ENCODE measurements around the gene PRRC2B. TPM values are rescaled to one million over a fixed set of nuclear protein-coding genes. Genes with fewer than 3 reads are reported as not detected.

The PRRC2B gene
- total and polyA plus RNA-seq, 7 donors, result 10.8 to 98.6 (median 65.3) TPM

GRCh38 chr9:131379056-131379455, 14.8 kb upstream of the PRRC2B start:
- TF ChIP-seq EP300 (IDR thresholded peaks at IDR 0.05) (no peak), CTCF (IDR thresholded peaks at IDR 0.05) (no peak), POLR2AphosphoS5 (IDR thresholded peaks at IDR 0.05) (no peak), POLR2A (IDR thresholded peaks at IDR 0.05) (no peak)
- Histone ChIP-seq H3K27me3 (no peaks in the 10 kb centered on the region), H3K4me3 (no peak overlapping the region), H3K36me3 (no peaks in the 10 kb centered on the region), H3K27ac (no peak overlapping the region), H3K9me3 (no peaks in the 10 kb centered on the region), H3K4me1 (peaks cover 0 to 15% (median 11%) of the 10 kb centered on the region in 4 donors)
- WGBS, 2 donors, result 86 to 90% methylated on average over 2 of the region's 2 CpGs
- intact Hi-C loops (cut with DNase I), result no loop called here
- no peak for DNase-seq

GRCh38 chr9:131382850-131383729, 10.8 kb upstream of the PRRC2B start:
- Histone ChIP-seq H3K27ac (peak overlapping the region; percentile 69 to 78 (median 74)), H3K4me3 (no peak overlapping the region), H3K27me3 (no peaks in the 10 kb centered on the region), H3K9me3 (no peaks in the 10 kb centered on the region), H3K4me1 (peaks cover 0 to 13% (median 11%) of the 10 kb centered on the region in 4 donors), H3K36me3 (no peaks in the 10 kb centered on the region)
- intact Hi-C loops (cut with DNase I), result no loop called here
- DNase-seq, result peak; percentile 87
- WGBS, 2 donors, result 63 to 74% methylated on average over 19 of the region's 19 CpGs
- TF ChIP-seq CTCF (IDR thresholded peaks at IDR 0.05), result no peak
- TF ChIP-seq POLR2AphosphoS5 (IDR thresholded peaks at IDR 0.05), result peak in 3 of 4 donors; percentile 44 to 57 (median 46)
- no peak for TF ChIP-seq EP300 (IDR thresholded peaks at IDR 0.05)

GRCh38 chr9:131385296-131385695, 8.6 kb upstream of the PRRC2B start:
- Histone ChIP-seq H3K27me3 (no peaks in the 10 kb centered on the region), H3K27ac (no peak overlapping the region), H3K4me1 (peaks cover 0 to 13% (median 11%) of the 10 kb centered on the region in 4 donors), H3K4me3 (no peak overlapping the region), H3K9me3 (no peaks in the 10 kb centered on the region), H3K36me3 (no peaks in the 10 kb centered on the region)
- DNase-seq, result no peak
- TF ChIP-seq POLR2AphosphoS5 (IDR thresholded peaks at IDR 0.05), result no peak
- no peak for TF ChIP-seq POLR2A (IDR thresholded peaks at IDR 0.05)
- no peak for TF ChIP-seq CTCF (IDR thresholded peaks at IDR 0.05)
- no peak for TF ChIP-seq EP300 (IDR thresholded peaks at IDR 0.05)
- intact Hi-C loops (cut with DNase I), result no loop called here
- WGBS, 2 donors, result 68 to 94% methylated on average over 5 of the region's 5 CpGs

GRCh38 chr9:131386281-131386680, 7.6 kb upstream of the PRRC2B start:
- Histone ChIP-seq H3K27me3 (no peaks in the 10 kb centered on the region), H3K4me3 (no peak overlapping the region), H3K27ac (no peak overlapping the region), H3K4me1 (peaks cover 0 to 13% (median 11%) of the 10 kb centered on the region in 4 donors), H3K36me3 (no peaks in the 10 kb centered on the region), H3K9me3 (no peaks in the 10 kb centered on the region)
- 77 to 81% methylated on average over 6 of the region's 6 CpGs for WGBS, 2 donors
- no peak for TF ChIP-seq POLR2A (IDR thresholded peaks at IDR 0.05)
- no peak for TF ChIP-seq CTCF (IDR thresholded peaks at IDR 0.05)
- TF ChIP-seq EP300 (IDR thresholded peaks at IDR 0.05), result no peak
- no peak for TF ChIP-seq POLR2AphosphoS5 (IDR thresholded peaks at IDR 0.05)
- intact Hi-C loops (cut with DNase I), result no loop called here
- DNase-seq, result no peak
